ENCODE results near the gene CADPS.

The CADPS gene

DNA sequence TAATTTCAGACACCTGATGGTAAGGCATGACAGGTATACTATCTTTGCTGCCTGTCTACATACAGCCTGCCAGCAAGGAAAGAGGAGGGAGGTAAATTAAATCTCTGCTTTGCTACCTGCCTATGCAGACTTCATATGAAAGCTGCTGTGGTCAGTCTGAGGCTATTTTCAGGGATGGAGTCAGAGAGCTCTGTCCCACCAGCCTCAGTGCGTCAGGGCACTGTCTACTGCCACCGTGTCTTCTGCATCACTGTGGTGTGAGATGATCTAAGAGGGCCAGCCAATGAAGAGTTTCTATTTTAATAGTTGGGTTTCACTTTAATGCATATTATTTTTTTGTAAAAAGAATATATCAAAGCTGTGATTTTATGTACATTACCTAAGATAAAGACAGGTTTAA lies 125.6 kb downstream of the CADPS start:
- no peak for DNase-seq (ENCODE audit: low read depth)

DNA sequence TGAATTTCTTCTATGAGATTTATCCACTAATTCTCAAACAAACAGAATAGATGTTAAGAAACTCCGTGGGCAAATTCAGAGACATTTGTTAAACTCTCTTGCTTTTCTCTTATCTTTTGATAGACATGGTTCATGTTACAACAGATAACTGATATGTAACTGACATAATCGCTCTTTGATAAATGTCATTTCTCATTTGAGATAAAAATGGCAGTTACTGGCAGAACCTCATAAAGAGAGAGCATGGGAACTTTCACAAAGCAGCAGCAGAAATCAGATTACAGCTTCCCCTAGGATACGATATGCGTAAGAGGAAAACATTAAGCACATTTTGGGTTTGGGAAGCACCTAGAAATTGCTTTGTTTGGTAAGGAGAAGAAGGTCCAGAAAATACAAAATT lies 126.1 kb downstream of the CADPS start:
- DNase-seq (ENCODE audit: low read depth): no peak

DNA sequence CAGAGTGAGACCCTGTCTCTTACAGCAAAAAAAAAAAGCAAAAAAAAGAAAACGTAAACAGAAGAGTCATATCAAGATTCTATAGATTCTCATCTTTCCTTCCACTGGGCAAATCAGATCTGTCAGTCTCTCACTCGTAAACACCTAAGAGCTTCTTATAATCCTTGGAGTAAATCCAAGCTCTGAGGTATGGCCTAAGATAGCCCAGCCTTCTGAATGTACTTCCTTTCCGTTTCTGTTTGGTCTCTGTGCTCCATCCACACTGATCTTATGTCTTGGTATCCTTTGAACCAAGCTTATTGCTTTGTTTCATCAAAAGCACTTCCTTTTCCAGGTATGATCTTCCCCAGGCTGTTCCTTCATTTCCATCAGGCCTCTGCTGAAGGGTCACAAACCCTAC lies 137.8 kb downstream of the CADPS start:
- no peak for DNase-seq (ENCODE audit: low read depth)

DNA sequence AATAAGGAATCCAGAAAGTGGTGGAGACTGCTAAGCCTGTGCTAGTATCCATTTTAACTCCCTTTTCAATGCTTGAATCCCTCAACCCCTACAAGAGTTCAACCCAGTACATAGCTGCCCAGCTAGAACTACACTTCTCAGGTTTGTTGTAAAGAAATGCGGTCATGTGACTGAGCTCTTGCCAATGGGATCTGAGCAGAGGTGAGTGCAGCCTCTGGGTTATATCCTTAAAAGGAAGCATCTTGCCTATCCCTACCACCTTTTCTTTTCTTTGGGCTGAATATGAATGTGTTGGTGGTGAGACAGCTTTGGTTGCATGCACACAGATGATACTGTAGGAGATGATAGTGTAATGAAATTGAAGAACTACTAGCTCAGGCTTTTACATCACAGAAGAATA lies 139.7 kb downstream of the CADPS start:
- DNase-seq (ENCODE audit: low read depth): no peak

DNA sequence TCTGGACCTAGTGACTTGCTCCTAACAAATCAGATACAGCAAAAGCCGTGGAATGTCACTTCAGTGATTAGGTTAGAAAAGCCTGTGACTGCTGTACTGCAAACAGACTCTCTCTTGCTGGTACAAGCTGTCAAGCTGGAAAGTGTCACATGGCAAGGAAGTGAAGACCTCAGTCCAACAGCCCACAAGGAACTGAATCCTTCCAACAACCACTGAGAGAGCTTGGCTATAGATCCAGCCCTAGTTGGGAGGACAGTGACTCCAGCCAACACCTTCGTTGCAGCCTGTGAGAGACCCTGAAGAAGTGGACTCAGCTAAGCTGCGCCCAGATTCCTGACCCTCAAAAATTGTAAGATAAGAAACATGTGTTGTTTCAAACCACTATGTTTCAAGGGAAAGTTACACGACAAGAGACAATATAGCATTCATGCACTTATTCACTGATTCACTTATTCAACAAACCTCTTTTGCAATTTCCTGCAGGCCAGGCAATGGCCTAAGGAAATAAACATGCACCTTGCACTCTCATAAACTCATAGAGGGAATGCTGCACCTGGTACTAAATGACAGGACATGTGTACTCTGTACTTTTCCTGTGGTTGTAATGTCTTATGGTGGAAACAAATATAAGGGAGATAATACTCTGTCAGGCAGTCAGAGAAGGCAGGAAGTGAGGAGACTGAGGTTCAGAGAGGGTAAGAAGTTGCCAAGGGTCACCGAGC lies 142.9 kb downstream of the CADPS start:
- DNase-seq (ENCODE audit: low read depth): no peak

DNA sequence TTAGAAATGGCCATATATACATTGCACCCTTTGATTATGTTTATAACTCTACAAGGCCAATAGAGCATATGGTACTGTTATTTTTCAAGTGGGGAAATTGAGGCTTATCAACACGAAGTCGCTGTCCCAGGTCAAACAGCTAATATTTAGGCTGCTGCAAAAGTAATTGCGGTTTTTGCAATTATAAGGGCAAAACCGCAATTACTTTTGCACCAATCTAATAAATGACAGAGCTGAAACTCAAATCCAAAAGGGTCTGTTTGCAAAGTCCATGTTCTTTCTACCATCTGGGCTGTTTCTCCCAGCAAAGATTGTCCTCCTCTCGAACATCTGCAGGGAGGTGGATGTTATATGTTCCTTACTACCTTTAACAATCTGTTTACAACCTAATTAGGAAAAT lies 147.2 kb downstream of the CADPS start:
- DNase-seq (ENCODE audit: low read depth): no peak

DNA sequence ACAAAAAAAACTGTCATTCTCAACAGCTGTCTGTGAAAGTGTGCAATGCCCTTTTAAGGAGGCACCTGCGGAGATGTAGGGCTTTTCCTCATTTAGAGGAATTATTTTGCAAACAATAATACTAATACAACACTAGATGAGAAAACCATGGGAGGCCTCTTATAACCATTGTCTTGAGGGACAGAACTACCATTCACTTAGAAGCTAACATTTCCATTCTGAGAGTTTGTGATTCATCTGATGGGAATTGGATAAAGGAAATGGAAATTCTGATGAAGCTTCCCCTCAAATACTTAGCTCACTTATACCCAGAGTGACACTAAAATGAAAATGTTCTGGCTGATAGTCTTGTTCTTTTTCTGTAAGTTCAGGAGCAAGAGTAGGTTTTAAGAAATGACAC lies 147.7 kb downstream of the CADPS start:
- no peak for DNase-seq (ENCODE audit: low read depth)

DNA sequence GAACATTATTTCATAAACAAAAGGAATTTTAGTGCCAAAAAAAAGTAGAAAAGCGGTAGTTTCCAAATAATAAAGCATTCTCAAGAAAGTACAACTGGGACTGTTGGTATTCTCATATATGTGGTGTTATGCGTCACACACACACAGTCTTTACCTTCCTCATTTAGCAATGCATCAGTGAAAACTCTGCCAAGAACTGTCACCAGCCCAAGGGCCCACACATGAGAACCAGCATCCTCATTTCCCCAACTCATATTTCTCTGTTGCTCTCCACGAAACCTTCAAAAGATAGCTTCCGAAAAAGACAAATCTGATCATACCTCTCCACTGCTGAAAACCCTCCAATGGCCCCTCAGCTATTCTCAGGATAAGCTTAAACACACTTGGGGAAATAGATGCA lies 150.7 kb downstream of the CADPS start:
- no peak for DNase-seq (ENCODE audit: low read depth)

DNA sequence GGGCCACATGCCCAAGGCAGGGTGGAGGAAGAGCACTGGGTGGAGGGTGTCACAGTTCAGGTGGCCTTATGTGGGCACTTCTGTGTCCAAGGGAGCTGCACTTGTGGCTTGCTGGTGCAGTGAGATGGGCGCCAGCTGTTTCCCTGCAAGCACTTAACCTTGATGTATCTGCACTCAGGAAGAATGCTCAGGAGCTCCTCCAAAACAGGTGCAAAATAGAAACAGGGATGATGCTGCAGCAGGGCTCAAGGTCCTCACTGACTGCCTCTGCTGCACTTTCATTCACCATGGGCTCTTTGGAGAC lies 151.3 kb downstream of the CADPS start:
- DNase-seq (ENCODE audit: low read depth): no peak

DNA sequence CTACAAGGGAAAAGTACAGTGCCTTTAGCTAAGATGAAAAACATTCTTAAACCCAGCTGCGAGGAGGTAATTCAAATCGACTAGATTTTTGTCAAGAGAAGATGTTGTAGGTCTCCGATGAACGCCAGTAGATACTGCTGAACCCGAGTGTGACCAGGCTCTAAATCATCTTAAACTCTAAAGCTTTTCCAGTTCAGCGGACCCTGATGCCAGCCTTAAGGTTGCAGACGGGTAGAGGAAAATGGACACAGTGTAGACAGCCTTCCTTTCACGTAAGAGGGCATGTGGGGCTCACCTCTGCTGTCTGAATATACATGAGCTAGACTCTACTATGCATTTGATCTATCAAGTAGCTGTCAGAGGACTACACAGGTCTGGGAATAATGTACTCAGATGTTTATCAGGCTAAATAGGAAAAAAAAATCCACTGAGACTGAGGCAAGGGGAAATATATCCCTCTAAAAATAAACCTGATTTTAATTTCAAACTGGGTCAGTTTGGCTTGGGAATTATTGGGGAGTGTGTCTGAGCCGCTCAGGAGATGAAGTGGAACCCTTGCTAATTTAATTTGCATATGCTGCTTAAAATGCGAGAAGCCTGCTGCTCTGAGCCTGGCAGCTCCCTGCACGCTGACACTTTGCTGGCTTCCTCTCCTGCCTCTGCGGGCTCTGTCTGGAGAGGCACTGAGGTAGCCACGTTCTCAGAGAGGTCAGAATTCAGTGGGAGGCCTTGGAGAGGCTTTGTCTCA lies 151.9 kb downstream of the CADPS start:
- DNase-seq (ENCODE audit: low read depth): no peak

DNA sequence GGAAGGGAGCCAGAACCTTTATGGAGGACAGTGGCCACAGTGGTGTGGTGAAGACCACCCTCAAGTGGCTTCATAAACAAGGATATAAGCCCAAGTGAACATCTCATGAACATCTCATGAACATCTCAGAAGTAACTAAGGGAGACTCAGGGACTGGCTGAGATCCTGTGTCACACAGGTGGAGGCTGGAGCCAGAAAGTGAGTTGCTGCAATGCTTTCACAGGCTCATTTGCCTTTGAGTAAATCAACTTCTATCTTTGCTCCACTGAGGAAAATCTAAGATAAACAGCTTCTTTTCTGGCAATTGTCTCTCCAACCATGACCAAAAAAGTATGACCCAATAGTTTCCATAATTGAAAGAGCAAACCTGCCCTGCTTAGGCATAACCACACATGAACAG lies 152.9 kb downstream of the CADPS start:
- no peak for DNase-seq (ENCODE audit: low read depth)

DNA sequence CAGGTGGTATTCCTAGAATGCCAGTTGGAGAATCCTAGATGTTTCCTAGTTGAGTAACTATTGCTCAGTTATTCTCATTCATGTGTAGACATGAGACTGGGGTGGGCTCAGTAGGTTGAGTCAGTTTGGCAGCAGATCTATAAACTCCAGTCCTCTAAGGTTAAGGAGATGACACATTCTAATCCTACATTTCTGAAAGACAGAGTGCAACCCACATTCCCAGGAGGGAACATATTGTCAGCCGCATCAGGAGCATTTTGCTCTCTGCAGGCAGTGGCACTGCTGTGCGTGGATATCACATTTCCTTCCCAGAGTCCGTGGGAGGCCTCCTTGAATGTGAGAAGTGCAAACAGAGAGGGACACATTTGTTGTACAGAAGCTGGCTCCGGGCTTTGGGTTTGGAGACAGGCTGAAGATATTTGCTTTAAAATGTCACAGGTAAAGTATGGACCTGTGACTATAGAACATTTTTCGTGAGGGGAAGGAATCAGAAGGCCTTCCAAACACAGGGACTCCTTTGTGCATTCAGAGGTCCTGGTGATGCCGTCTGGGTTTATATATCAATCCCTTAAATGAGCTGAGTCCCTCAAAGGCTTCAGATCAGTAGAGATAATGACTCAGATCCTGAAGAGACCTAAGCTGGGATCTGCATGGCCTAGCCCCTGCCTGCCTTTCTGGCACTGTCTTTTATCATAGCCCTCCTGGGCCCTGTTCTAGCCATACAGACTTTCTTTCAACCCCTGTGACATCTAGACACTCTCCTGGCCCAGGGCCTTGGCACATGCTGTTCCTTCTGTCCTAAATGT lies 156.5 kb downstream of the CADPS start:
- DNase-seq (ENCODE audit: low read depth): no peak

DNA sequence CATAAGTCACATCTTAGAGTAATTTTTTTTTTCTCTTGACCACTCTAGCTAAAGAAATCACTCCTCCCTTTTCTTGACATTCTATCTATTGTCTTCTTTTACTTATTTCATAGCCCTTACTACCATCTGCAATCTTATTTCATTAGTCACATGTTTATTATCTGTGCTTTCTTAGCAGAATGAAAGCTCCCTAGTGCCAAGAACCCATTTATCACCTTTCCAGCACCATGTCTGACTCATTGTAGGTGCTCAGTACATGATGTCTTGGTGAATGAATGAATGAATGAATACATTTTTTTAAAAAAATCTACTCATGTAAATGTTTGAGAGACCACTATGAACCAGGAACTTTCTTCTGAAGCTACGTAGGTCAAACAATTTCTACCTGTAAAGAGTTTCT lies 157.2 kb downstream of the CADPS start:
- no peak for DNase-seq (ENCODE audit: low read depth)

DNA sequence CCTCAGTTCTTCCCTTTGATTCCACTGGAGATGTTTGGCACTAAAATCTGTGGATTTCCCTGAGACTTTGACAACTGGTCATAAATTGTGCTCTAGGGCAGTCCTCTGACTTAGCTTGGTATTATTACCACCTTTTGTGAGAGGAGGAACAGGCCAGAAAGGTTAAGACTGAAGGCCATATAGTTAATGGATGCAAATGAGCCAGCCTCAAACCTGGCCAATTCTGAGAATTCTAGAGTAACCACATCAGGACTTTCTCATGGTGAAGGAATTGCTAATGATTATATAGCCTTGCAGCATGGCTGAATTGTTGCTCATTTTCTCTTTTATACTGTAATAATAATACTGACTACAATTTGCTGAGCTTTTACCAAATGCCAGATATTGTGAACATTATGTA lies 162.5 kb downstream of the CADPS start:
- DNase-seq (ENCODE audit: low read depth): no peak

DNA sequence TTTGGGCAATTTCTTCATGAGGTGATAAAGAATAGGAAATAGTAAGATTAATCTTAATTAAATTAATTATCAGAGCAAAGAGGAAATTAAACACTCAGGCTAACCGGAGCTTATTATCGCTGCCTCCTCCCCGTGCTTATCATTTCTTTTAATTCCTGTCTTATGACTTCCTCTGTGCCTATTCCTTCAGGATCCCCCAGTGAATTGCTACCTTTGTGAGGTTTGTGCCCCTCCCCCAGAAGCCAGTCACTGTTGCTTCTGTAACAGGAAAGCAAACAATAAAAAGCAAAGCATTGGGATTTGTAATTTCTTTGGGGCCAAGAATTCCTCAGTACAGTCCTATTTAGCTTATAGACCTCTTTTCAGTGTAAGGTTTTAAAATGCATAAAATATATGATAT lies 164.5 kb downstream of the CADPS start:
- no peak for DNase-seq (ENCODE audit: low read depth)

DNA sequence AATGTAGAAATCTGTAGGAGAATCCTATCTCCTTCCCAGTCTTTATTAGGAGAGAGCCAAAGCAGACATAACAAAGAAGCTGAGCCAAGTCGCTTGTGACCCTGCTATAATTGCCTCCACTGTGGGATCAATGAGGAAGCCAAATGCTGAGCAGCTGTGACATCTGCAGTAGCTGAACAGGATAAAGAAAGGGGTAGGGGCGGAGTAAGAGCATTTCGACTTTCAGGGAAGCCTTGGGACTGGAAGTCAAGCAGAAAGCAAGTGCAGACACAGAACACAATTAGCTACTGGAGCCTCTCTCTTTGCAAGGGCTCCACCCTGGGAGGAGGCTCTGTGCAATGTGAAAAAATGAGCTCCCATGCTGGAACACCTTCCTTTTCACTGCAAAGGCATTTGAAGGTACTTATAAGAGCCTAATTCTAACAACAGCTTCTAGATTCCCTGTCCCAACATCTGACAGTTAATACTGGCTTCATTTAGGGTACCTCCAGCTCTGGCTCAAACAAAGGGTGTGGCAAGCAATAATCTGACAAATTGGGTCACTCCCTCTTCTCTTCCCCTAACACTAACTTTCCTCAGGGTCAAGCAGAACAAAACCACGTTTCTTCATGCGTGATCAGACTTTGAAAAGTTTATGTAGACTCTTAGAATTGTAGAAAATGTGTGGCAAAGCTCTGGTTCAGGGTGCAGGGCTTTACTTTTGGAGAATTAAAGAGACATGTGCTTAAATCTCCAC lies 166.4 kb downstream of the CADPS start:
- DNase-seq (ENCODE audit: low read depth): no peak

DNA sequence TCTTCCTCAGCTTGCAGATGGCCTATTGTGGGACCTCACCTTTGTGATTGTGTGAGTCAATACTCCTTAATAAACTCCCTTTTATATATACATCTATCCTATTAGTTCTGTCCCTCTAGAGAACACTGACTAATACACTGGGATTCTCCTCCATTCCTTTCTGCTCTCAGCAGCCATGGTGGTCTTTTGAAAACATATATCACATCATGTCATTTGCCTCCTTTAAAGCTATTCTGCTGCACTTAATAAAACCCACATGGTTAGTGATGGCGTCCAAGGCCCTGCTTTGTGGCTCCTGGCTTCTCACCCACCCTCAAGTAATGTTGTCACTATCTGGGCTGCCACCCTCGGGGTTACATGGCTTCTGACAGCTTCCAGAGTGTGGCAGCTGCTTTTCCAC lies 169.5 kb downstream of the CADPS start:
- DNase-seq (ENCODE audit: low read depth): no peak

DNA sequence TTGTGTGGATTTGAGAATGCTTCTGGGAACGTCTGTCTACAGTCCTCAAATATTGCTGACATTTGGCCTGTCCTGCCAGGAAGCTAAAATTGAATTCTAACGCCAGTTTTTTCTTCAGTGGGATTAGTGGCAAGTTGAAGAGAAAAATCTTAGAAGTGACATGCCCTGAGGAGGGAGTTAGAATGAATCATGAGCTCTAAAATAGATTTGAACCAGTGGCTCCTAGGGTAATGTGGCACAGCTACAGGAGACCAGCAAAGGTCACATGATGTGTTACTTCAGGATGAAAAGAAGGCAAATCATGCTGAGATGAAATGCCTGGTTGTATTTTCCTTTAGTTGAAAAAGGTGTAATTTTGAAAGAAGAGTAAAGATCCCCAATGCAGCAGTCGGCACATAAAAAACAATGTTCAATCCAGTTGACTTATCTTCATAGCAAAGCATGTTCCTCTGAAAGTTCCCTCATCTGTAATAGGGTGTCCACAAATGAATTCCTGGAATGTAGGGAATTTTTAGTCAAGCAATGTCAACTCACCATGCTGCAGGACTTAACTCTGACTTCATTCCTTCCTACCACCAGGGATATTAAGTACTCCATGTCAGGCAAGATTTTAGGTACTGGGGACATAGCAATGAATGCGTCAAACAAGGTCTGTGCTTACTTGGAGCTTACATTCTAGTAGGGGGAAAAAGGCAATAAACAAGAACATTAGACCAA lies 171.6 kb downstream of the CADPS start:
- no peak for DNase-seq (ENCODE audit: low read depth)

DNA sequence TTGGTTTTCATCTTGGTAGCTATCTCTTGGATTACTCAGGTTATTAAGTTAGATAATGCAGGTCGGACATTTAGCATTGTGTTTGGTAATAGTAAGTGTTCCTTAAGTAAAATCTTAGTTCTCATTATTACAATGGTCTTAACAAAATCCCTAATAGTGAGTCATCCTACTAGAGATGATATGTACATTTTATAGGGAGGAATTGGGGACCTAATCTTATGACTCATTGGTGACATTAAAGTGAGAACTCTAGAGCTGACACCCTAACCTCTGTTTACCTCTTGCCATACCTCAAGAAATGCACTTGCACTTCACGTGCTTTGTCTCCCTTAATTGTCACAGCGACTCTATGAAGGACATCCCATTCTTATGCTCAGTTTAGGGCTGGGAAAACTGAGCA lies 174.9 kb downstream of the CADPS start:
- DNase-seq (ENCODE audit: low read depth): no peak

DNA sequence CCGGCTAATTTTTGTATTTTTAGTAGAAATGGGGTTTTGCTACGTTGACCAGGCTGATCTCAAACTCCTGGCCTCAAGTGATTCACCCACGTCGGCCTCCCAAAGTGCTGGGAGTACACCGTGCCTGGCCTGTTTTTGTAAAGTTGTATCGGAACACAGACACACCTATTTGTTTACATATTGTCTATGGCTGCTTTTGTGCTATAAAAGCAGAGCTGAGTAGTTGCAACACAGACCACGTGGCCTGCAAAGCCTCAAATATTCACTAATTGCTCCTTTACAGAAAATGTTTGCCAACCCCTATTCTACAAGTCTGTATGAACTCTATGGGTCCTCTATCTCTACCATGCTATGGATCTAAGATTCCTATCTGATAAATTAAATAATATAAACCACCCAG lies 175.5 kb downstream of the CADPS start:
- DNase-seq (ENCODE audit: low read depth): no peak

DNA sequence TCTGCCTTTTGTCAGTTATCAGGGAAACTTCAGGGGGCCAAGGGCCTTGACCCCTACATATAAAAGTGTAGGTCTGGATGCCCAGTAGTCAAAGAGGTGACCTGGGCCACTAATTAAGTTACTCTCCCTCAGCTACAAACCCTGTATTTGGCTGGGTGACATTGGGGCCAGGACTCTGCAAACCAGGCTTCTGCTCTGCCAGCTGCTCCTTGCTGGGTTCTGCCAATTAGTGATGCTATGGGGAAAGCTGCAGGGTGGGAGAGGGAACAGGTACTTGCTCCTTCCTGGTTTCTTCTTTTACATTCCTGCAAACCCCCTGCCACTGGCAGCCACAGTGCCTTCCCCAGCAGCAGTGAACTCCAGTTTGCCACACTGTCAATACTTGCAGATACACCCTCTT lies 179.2 kb downstream of the CADPS start:
- no peak for DNase-seq (ENCODE audit: low read depth)

DNA sequence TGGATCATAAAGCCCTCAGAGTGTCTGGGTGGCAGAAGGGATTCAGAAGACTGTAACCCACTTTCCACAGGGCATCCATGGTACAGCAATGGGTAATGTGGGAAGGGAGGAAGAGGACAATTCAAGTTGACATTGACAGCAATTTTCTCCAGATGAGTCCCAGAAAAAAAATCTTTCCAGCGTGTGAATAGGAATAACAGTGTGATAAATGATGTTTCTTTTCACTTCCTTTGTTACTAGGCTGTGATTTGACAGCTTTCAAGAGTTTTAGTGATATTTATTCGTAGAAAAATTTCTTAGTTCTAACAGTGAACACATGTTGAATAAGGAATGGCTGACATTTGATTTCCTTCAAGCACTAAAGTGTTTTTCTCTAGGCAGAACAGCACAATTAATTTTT lies 186.4 kb downstream of the CADPS start:
- DNase-seq (ENCODE audit: low read depth): no peak

Data from T follicular helper cell (primary cell).